A172 (cell line): ENCODE measurements around the gene TNFSF18. TPM values are rescaled to one million over a fixed set of nuclear protein-coding genes. Genes with fewer than 3 reads are reported as not detected.

Experiments
- total RNA-seq: library from RNA; depleted of rRNA; stranded (reverse); fragments of >200 nt; shearing (Covaris generic); gene quantifications from 2 replicates; pipeline ENCODE4 v1.2.3, GENCODE V29; 2014; rRNA removed

Gene TNFSF18
- total RNA-seq, 1 experiment from 2014 or later, result 0.24 TPM

Other genes with a start within 250 kb of the TNFSF18 start
- 60.3 and 63.8 TPM in 2 replicates for gene TNFSF4, start 156.4 kb upstream of the TNFSF18 start, total RNA-seq